Hepatocyte (in vitro differentiated cells): ENCODE measurements around the gene POTEM. TPM values are rescaled to one million over a fixed set of nuclear protein-coding genes. Genes with fewer than 3 reads are reported as not detected.

ENCODE experiments used
- polyA plus RNA-seq: library from polyadenylated mRNA; unstranded; fragments of >200 nt; fragmentation: Nextera tagmentation; extraction: Ambion mirVana; gene quantifications from 2 replicates; pipeline ENCODE4 v1.2.1, GENCODE V29; 2016
- small RNA-seq: library from RNA; depleted of rRNA; stranded (forward); fragments of <200 nt; gene quantifications from one replicate; pipeline ENCODE3, GENCODE V24; 2014
- total RNA-seq: library from RNA; depleted of rRNA; stranded (reverse); fragments of >200 nt; gene quantifications from 2 replicates; pipeline ENCODE4 v1.2.3, GENCODE V29; 2014

Gene POTEM
- total and polyA plus RNA-seq, 2 experiments from 2014 or later, result not detected

Small RNA genes within 50 kb of the gene (small RNA-seq; reads per million reads assigned to genes)
- gene RNU6-1239P, result not detected
